Hematopoietic multipotent progenitor cell (in vitro differentiated cells): ENCODE data around the gene KCNIP3. TPM values are rescaled to one million over a fixed set of nuclear protein-coding genes. Genes with fewer than 3 reads are reported as not detected.
"Not testable (repeated sequence)": the region's sequence is repeated elsewhere in the genome, so short reads cannot be mapped to it uniquely, and the experiment has no call there.

ENCODE experiments used
- DNase-seq, 3 donors: peaks; one replicate each; pipeline ENCODE4 v3.0.0-alpha.2; 2011 to 2015; ENCODE audit warnings: low read depth in 2 of 3, low spot score in 2 of 3
- total RNA-seq: library from RNA; depleted of rRNA; stranded (reverse); fragments of >200 nt; gene quantifications from one replicate; pipeline ENCODE4 v1.2.3, GENCODE V29; 2012

Gene KCNIP3
- total RNA-seq, 1 donor = 7.5 TPM

GRCh38 chr2:95345081-95345562 lies 48.0 kb downstream of the KCNIP3 start:
- no peak for DNase-seq

GRCh38 chr2:95345563-95346230 lies 48.5 kb downstream of the KCNIP3 start:
- peak in 2 of 3 donors; percentile 66 to 67 for DNase-seq

GRCh38 chr2:95346231-95346737 lies 49.1 kb downstream of the KCNIP3 start:
- DNase-seq = peak in 1 of 3 donors; percentile 15

- peak in 1 of 3 donors; percentile 6 for DNase-seq
These were observed 49.9 kb downstream of the KCNIP3 start for GRCh38 chr2:95346738-95347671.

- no peak for DNase-seq
These were observed 50.8 kb downstream of the KCNIP3 start for GRCh38 chr2:95347681-95348608.

- no peak for DNase-seq
These were observed 51.7 kb downstream of the KCNIP3 start for GRCh38 chr2:95348609-95349567.

GRCh38 chr2:95349568-95350322 lies 52.6 kb downstream of the KCNIP3 start:
- no peak for DNase-seq

- DNase-seq = no peak
These were observed 53.2 kb downstream of the KCNIP3 start for GRCh38 chr2:95350368-95350767.

- no peak for DNase-seq
These were observed 53.8 kb downstream of the KCNIP3 start for GRCh38 chr2:95350774-95351597.

GRCh38 chr2:95351598-95351915 lies 54.4 kb downstream of the KCNIP3 start:
- DNase-seq = no peak

GRCh38 chr2:95352310-95353054 lies 55.3 kb downstream of the KCNIP3 start:
- no peak for DNase-seq

- no peak for DNase-seq
These were observed 56.0 kb downstream of the KCNIP3 start for GRCh38 chr2:95353055-95353575.

- no peak for DNase-seq
These were observed 56.7 kb downstream of the KCNIP3 start for GRCh38 chr2:95353613-95354468.

GRCh38 chr2:95354469-95354901 lies 57.3 kb downstream of the KCNIP3 start:
- DNase-seq = no peak

GRCh38 chr2:95354925-95355324 lies 57.8 kb downstream of the KCNIP3 start:
- no peak for DNase-seq

- DNase-seq = not testable (repeated sequence)
These were observed 58.3 kb downstream of the KCNIP3 start for GRCh38 chr2:95355486-95355885.
